AG08395 (cell line): ENCODE results near the gene WFDC12.

Experiments used
- DNase-seq: peaks from one replicate; pipeline ENCODE4 v3.0.0; 2012; ENCODE audit warnings: mixed read lengths, low spot score

Gene WFDC12

GRCh38 chr20:45115386-45115774 is 8.9 kb downstream of the WFDC12 start:
- DNase-seq, result no peak

- DNase-seq, result no peak
Observed at GRCh38 chr20:45114465-45115385, 9.5 kb downstream of the WFDC12 start, which contains the start of gene WFDC5. Gene WFDC5 (minus strand): TSS chr20:45115174. CDS start chr20:45115083, 91 bp downstream.

GRCh38 chr20:45113865-45114264 is 10.4 kb downstream of the WFDC12 start:
- DNase-seq, result no peak

- no peak for DNase-seq
Observed at GRCh38 chr20:45112754-45113153, 11.5 kb downstream of the WFDC12 start.

DNA sequence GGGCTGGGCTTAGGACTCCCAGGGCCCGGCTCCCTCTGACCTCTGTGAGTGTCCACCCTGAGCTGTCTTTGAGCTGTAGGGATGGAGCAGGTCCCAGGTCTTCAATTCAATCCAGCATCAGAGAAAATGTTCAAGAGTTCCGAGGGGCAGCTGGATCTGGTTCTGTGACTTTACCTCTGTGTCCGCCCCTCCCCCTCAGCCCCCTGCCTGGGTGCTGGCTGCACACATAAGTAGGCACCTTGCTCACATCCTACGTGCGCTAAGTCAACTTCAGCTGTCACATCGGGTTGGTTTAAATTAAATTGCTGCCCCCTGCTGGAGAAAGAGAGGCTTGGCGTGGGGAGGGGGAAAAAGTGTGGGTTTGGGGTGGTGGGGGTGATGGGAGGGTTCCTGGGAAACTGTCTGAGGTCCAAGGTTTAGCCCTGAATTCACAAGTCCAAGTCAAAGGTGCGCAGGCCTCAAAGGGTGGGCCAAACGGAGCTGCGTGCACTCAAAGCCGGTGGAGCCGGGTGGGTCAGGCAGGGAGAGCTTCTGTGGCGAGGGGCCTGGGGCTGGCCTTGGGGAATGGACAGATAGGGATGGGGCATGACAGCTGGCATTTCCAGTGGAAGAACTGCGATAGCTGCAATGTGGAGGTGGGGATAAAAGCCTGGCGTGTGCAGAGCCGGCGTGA is 12.3 kb downstream of the WFDC12 start:
- no peak for DNase-seq

- no peak for DNase-seq
Observed at GRCh38 chr20:45111285-45111684, 13.0 kb downstream of the WFDC12 start.

GRCh38 chr20:45110301-45110700 is 14.0 kb downstream of the WFDC12 start:
- no peak for DNase-seq

- no peak for DNase-seq
Observed at GRCh38 chr20:45109634-45110033, 14.6 kb downstream of the WFDC12 start.

DNA sequence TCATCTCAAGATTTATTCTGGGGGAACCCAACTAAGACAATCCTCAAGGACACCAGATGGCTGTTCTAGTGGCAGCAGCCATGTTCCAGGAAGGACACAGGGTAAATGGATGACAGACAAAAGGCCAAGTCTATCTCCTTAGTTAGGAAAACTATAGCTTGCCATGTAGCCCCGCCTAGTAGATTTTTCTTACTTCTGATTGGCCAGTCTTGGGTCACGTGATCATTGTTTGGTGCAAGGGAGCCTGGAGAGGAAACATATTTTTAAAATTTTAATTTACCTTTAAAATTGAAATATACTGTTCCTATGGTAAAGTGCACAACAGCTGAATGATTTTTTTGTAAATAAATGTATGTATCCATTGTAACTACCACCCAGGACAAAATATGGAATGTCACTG is 18.9 kb downstream of the WFDC12 start:
- DNase-seq, result no peak

DNA sequence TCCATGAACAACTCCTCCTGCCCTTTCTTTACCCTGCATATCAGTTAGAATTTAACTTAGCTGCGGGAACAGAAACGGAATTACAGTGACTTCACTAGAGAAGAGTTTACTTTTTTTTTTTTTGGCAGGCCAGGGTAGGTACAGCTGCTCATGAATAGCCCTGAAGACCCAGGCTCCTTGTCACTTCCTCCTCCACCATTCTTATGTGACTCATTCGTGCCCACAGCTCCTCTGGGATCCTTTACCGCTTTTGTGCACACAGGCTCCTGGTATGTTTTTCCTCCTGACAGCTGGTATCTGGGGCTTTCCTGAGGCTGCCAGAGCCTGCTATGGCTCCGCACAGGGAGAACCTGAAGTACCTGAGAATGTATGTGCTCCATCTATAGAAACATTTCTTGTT is 19.5 kb downstream of the WFDC12 start:
- DNase-seq, result peak; percentile 63

GRCh38 chr20:45103072-45103471 is 21.2 kb downstream of the WFDC12 start:
- no peak for DNase-seq

GRCh38 chr20:45101333-45101850 is 22.9 kb downstream of the WFDC12 start:
- DNase-seq, result no peak

GRCh38 chr20:45100563-45101245 is 23.6 kb downstream of the WFDC12 start, which contains the start of gene KCNS1:
Gene KCNS1 (minus strand): TSS chr20:45101127. CDS start chr20:45099236, 1,891 bp downstream.
- peak; percentile 37 for DNase-seq

DNA sequence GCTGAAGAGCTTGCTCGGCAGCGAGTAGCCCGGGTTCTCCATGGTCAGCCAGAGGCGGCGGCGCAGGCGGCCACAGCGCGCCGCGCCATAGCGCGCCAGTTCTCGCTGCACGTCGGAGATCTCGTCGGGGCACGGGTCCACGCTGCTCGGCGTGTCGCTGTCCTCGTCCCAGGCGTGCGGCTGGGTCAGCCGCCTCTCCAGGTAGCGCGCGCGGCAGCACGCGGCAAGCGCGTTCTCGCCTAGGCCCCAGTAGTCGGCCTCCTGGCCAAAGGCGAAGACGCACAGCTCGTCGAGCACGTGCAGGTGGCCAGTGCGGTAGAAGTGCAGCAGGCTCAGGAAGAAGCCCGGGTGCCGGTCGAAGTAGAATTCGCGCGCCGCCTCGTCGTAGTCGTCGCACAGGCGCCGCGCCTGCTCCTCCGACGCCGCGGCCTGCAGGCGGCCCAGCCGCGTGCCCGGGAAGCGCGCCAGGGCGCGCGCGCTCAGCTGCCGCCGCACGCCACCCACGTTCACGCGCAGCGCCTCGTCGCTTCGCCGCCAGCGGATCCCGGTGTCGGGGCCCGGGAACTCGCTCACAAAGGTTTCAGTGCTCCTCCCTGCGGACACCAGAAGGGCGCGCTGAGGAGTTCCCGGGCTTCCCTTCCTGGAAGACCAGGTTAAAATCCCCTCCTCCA is 26.0 kb downstream of the WFDC12 start:
- no peak for DNase-seq

GRCh38 chr20:45097485-45098102 is 26.7 kb downstream of the WFDC12 start:
- no peak for DNase-seq

DNA sequence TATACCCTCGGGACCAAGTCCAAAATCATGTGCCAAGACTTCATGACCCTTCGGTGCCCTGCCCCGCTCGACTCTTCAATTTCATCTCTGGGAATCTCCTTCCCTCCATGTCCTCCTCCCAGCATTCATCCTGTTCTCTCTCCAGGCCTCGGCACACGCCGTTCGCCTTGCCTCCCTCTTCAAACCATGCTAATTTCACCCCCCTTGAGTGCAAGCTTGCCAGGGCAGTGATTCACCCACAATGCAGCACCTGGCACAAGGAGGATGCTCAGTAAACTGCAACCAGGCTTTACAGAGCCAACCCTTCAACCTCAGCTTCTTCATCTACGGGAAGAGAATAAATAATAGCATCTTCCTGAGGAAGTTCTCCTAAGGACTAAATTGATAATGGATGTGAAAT is 27.5 kb downstream of the WFDC12 start:
- DNase-seq, result no peak

GRCh38 chr20:45095805-45096238 is 28.4 kb downstream of the WFDC12 start:
- peak; percentile 70 for DNase-seq

DNA sequence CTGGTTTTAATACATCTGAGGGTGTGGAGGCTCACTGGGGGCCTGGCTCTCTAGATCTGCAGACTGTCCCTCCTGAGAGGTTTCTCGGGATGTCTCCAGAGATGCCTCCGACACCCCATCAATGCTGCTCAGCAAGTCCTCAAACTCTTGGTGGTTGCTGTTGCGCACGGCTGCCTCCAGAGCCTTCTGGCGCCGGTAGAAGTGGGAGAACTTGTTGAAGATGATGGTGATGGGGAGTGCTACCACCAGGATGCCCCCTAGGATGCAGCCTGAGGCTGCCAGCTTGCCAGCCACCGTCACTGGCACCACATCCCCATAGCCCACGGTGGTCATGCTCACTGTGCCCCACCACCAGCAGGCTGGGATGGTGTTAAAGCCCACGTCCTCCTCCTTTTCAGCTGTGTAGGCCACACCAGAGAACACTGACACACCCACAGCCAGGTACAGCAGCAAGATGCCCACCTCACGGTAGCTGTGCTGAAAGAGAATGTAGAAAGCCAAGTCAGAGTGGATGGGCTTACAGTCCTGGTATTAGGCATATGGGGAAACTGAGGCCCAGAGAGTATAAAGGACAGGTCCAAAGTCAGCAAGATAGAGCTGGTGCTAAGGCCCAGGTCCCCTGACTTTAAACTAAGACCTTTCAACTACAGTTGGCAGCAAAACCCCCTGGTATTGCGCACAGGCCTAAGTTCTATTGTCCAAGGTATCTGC is 29.2 kb downstream of the WFDC12 start:
- DNase-seq, result no peak

GRCh38 chr20:45094201-45094600 is 30.1 kb downstream of the WFDC12 start:
- no peak for DNase-seq

GRCh38 chr20:45092898-45093297 is 31.4 kb downstream of the WFDC12 start:
- no peak for DNase-seq

DNA sequence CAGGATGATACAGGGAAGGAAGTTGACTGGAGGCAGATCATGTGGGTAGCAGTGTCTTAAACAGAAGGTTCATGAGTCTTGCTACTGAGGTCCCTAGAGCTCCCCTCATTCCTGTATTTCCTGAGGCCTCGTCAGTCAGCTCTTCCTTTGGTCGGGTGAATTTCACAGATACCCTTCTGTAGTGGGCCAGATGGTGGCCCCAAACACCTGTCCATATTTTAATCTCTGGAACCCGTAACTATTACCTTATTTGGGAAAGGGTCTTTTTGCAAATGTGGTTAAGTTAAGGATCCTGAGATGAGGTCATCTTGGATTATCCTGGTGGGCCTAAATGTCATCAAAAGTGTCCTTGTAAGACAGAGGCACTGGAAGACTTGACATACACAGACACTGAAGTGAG is 32.9 kb downstream of the WFDC12 start:
- DNase-seq, result no peak
